Measurements from ENCODE around the gene FAM222A. TPM values are rescaled to one million over a fixed set of nuclear protein-coding genes. Genes with fewer than 3 reads are reported as not detected.

Gene FAM222A
- total RNA-seq, 4 donors from 2014 or later = 1.4 to 3.0 (median 1.8) TPM

DNA sequence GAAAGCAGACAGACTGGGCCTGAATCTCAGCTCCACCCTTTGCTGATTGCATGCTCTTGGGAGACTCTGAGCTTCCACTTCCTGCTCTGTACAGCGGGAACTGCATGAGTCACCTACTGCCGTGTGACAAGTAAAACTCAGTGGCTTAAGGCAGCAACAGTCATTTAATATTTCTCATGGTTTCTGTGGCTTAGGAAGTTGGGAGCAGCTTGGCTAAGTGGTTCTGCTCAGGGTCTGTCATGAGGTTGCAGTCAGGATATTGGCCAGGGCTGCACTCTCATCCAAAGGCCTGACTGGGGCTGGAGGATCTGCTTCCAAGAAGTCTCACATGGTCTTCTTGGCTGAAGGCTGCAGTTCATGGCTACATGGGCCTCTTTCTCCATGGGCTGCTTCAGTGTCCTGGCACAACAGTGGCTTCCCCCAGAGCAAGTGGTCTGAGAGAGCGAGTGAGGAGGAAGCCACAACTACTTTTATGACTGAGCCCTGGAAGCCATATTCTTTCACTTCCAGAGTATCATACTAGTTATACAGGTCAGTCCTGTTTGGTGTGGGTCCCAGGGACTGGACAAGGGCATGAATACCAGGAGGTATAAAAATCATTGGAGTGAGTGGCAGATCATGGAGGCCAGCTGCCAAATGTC is 49.7 kb downstream of the FAM222A start:
- peak; percentile 22 for DNase-seq
- WGBS, 2 donors (ENCODE audit: low coverage in 1 of 2) = 46% methylated on average over 3 of the region's 3 CpGs; no CpG with 5 or more reads in 1 of the 2 donors
- in situ Hi-C loops (cut with MboI; ENCODE audit: low pct_ligation_motif_present in 1 of 4, low pct_unique_long_range_greater_than_20kb in 1 of 4, low sequenced_read_pairs in 3 of 4) (no loop called here), intact Hi-C loops (cut with DNase I; ENCODE audit: low total_unique reads) (no loop called here)
- Histone ChIP-seq H3K27ac (no peak overlapping the region), H3K36me3 (no peaks in the 10 kb centered on the region), H3K4me1 (peaks cover 0 to 12% (median 0%) of the 10 kb centered on the region in 4 donors), H3K4me3 (no peak overlapping the region), H3K9me3 (no peaks in the 10 kb centered on the region), H3K27me3 (no peaks in the 10 kb centered on the region)
- TF ChIP-seq EP300 (IDR thresholded peaks at IDR 0.05; ENCODE audit: low read depth) (no peak), CTCF (IDR thresholded peaks at IDR 0.05) (no peak), POLR2AphosphoS5 (IDR thresholded peaks at IDR 0.05) (no peak), POLR2A (IDR thresholded peaks at IDR 0.05) (no peak)

- 85% methylated on average over 2 to 3 of the region's 3 CpGs for WGBS, 2 donors (ENCODE audit: low coverage in 1 of 2)
- DNase-seq = no peak
- H3K27me3 ChIP-seq = no peaks in the 10 kb centered on the region
- H3K27ac ChIP-seq = no peak overlapping the region
- intact Hi-C loops (cut with DNase I; ENCODE audit: low total_unique reads) (no loop called here), in situ Hi-C loops (cut with MboI; ENCODE audit: low pct_ligation_motif_present in 1 of 4, low pct_unique_long_range_greater_than_20kb in 1 of 4, low sequenced_read_pairs in 3 of 4) (no loop called here)
- no peak overlapping the region for H3K4me3 ChIP-seq
- H3K9me3 ChIP-seq = no peaks in the 10 kb centered on the region
- no peak for TF ChIP-seq POLR2A (IDR thresholded peaks at IDR 0.05)
- TF ChIP-seq EP300 (IDR thresholded peaks at IDR 0.05; ENCODE audit: low read depth) = no peak
- no peak for TF ChIP-seq POLR2AphosphoS5 (IDR thresholded peaks at IDR 0.05)
- TF ChIP-seq CTCF (IDR thresholded peaks at IDR 0.05) = no peak
- no peaks in the 10 kb centered on the region for H3K36me3 ChIP-seq
- peaks cover 0 to 12% (median 0%) of the 10 kb centered on the region in 4 donors for H3K4me1 ChIP-seq
These were observed 50.5 kb downstream of the FAM222A start for GRCh38 chr12:109764123-109764522.

DNA sequence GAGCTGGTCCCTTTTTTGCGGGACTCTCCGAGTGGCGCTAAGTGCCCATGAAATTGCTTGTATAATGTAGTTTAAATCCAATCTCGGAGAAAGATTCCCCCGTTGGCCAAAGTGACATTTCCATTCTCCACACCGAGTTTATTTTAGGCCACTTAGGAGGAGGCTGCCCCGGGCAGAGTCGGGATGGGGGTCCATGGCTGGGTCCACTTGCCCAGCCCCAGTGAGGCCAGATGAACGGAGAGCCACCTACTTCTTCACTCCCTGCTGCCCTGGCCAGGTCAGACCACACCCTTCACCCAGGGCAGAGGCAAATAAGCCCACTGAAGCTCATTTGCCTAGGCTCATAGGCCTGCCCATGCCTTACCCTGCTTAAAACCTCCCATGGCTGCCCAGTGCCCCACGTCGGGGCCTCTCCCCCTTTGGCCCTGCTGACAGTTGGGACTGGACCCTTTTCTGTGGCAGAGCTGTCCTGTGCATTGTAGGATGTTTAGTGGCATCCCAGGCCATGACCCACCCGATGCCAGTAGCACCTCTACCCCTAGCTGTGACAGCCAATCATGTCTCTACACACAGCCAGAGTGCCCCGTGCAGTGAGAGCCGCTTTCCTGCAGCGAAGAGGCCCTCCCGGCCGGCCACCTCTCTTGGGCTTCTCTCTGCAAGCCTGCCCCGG is 51.3 kb downstream of the FAM222A start:
- DNase-seq = no peak
- in situ Hi-C loops (cut with MboI; ENCODE audit: low pct_ligation_motif_present in 1 of 4, low pct_unique_long_range_greater_than_20kb in 1 of 4, low sequenced_read_pairs in 3 of 4) (no loop called here), intact Hi-C loops (cut with DNase I; ENCODE audit: low total_unique reads) (no loop called here)
- WGBS, 2 donors (ENCODE audit: low coverage in 1 of 2) = 89% methylated on average over 18 of the region's 18 CpGs; no CpG with 5 or more reads in 1 of the 2 donors
- no peaks in the 10 kb centered on the region for H3K27me3 ChIP-seq
- no peak overlapping the region for H3K27ac ChIP-seq
- no peaks in the 10 kb centered on the region for H3K9me3 ChIP-seq
- H3K4me3 ChIP-seq = no peak overlapping the region
- peaks cover 0 to 7% (median 0%) of the 10 kb centered on the region in 4 donors for H3K4me1 ChIP-seq
- H3K36me3 ChIP-seq = no peaks in the 10 kb centered on the region
- no peak for TF ChIP-seq EP300 (IDR thresholded peaks at IDR 0.05; ENCODE audit: low read depth)
- TF ChIP-seq CTCF (IDR thresholded peaks at IDR 0.05) = no peak
- no peak for TF ChIP-seq POLR2A (IDR thresholded peaks at IDR 0.05)
- no peak for TF ChIP-seq POLR2AphosphoS5 (IDR thresholded peaks at IDR 0.05)

GRCh38 chr12:109765446-109765810 is 51.8 kb downstream of the FAM222A start:
- Histone ChIP-seq H3K9me3 (no peaks in the 10 kb centered on the region), H3K36me3 (no peaks in the 10 kb centered on the region), H3K27ac (no peak overlapping the region), H3K4me1 (peaks cover 0 to 5% (median 0%) of the 10 kb centered on the region in 4 donors), H3K27me3 (no peaks in the 10 kb centered on the region), H3K4me3 (no peak overlapping the region)
- TF ChIP-seq POLR2AphosphoS5 (IDR thresholded peaks at IDR 0.05) (no peak), EP300 (IDR thresholded peaks at IDR 0.05; ENCODE audit: low read depth) (no peak), CTCF (IDR thresholded peaks at IDR 0.05) (no peak), POLR2A (IDR thresholded peaks at IDR 0.05) (no peak)
- DNase-seq = no peak
- 90 to 100% methylated on average over 1 to 6 of the region's 6 CpGs for WGBS, 2 donors (ENCODE audit: low coverage in 1 of 2)
- in situ Hi-C loops (cut with MboI; ENCODE audit: low pct_ligation_motif_present in 1 of 4, low pct_unique_long_range_greater_than_20kb in 1 of 4, low sequenced_read_pairs in 3 of 4) (no loop called here), intact Hi-C loops (cut with DNase I; ENCODE audit: low total_unique reads) (no loop called here)
